Chondrocyte (in vitro differentiated cells): ENCODE data around the gene UNC5A. TPM values are rescaled to one million over a fixed set of nuclear protein-coding genes. Genes with fewer than 3 reads are reported as not detected.

Source experiments
- DNase-seq: peaks from one replicate; pipeline ENCODE4 v3.0.0; 2021; ENCODE audit warnings: mixed read lengths, low spot score
- H3K27ac Mint-ChIP-seq: one replicate; pipeline ENCODE4 v1.8.0; 2021; ENCODE audit warnings: mild to moderate bottlenecking, moderate library complexity, mixed read lengths; ENCODE audit not compliant: unreplicated experiment
- H3K27me3 Mint-ChIP-seq: 2 replicates; pipeline ENCODE4 v1.8.0; 2021; ENCODE audit warnings: low read depth, mixed read lengths
- H3K36me3 Mint-ChIP-seq: 2 replicates; pipeline ENCODE4 v1.8.0; 2021; ENCODE audit warnings: low read depth, mixed read lengths
- H3K4me1 Mint-ChIP-seq: 2 replicates; pipeline ENCODE4 v1.8.0; 2021; ENCODE audit warnings: low read depth, mild to moderate bottlenecking, mixed read lengths
- H3K4me3 Mint-ChIP-seq: one replicate; pipeline ENCODE4 v1.8.0; 2021; ENCODE audit warnings: mild to moderate bottlenecking, moderate library complexity, mixed read lengths; ENCODE audit not compliant: unreplicated experiment
- H3K9me3 Mint-ChIP-seq: 2 replicates; pipeline ENCODE4 v1.8.0; 2021; ENCODE audit warnings: low read depth, mixed read lengths
- total RNA-seq: library from RNA; stranded (reverse); gene quantifications from 3 replicates; pipeline ENCODE4 v1.2.1, GENCODE V29; 2021
- TF ChIP-seq, protein P1 (sequence below): fragments of 200-600 bp; sonication (generic); IDR thresholded peaks from 2 replicates; pipeline ENCODE4 v1.5.0; 2021; ENCODE audit warnings: antibody characterized with exemption, mild to moderate bottlenecking, moderate library complexity

The UNC5A gene
- total RNA-seq, 1 donor from 2014 or later, result 0.15 TPM

DNA sequence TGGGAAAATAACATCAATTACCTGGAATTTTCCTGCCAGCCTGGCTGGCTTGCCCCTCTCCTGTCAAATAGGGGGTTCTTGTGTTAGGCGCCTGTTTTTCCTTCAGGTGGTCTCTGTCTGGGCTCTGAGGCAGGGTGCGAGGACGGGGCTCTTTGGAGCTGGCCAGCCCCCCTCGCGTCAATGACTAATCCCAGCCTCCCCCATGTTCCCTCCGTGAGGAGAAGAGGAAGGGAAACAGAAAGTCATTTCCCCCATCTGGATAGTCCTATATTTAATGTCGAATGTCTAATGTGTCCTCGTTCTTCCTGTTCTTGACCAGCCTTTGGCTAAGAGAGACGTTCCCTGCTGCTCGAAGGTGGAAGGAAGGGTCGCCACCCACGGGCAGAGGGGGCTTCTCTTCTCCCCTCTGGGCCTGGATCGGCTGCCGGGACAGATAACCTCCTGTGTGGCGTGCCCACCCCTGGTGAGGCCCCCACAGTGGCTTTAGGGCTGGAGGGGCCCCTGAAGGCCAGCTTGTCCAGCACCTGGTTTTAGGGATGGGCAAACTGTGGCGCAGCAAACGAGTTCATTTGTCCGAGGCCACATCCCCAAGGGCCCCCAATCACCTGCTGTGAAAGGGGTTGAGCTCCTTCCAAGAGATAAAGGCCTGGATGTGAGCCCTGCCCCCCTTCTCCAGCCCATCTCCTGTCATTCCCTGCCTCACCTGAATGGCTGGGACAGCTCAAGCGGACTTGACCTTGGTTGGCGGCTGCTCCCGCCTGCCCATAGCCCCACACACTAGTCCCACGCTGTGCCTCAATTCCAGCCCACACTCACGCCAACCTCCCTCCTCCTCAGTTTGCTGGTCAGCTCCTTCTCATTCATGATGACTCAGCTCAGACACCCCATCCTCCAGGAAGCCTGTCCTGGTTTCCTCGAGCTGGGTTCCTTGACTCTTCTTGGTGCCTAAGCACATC lies 35.9 kb upstream of the UNC5A start:
- peaks cover 71% of the 10 kb centered on the region for H3K27me3 Mint-ChIP-seq
- H3K9me3 Mint-ChIP-seq, result peaks cover 4% of the 10 kb centered on the region

DNA sequence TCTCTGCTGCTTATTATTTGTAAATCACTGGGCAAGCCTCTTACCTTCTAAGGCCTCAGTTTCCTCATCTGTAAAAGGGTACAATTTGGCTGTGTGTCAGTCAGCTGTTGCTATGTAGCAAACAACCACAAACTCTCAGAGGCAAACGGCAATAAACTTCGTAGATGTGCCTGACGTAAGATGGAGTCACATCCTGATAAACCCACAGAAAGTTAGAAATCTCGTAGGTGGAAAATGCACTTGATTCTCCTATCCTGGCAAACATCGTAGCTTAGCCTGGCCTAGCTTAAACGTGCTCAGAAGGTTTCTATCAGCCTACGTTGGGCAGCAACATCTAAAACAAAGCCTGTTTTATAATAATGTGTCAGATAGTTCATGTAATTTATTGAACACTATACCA lies 35.0 kb upstream of the UNC5A start:
- DNase-seq, result no peak
- TF ChIP-seq, protein P1, sequence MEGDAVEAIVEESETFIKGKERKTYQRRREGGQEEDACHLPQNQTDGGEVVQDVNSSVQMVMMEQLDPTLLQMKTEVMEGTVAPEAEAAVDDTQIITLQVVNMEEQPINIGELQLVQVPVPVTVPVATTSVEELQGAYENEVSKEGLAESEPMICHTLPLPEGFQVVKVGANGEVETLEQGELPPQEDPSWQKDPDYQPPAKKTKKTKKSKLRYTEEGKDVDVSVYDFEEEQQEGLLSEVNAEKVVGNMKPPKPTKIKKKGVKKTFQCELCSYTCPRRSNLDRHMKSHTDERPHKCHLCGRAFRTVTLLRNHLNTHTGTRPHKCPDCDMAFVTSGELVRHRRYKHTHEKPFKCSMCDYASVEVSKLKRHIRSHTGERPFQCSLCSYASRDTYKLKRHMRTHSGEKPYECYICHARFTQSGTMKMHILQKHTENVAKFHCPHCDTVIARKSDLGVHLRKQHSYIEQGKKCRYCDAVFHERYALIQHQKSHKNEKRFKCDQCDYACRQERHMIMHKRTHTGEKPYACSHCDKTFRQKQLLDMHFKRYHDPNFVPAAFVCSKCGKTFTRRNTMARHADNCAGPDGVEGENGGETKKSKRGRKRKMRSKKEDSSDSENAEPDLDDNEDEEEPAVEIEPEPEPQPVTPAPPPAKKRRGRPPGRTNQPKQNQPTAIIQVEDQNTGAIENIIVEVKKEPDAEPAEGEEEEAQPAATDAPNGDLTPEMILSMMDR, result no peak
- Mint-ChIP-seq H3K36me3 (no peaks in the 10 kb centered on the region), H3K27ac (no peak overlapping the region), H3K4me1 (no peaks in the 10 kb centered on the region), H3K9me3 (peaks cover 8% of the 10 kb centered on the region), H3K4me3 (no peak overlapping the region), H3K27me3 (peaks cover 70% of the 10 kb centered on the region)

More for the DNA sequence above, 35.9 kb upstream of the UNC5A start:
- Mint-ChIP-seq H3K27ac (no peak overlapping the region), H3K36me3 (no peaks in the 10 kb centered on the region), H3K4me3 (no peak overlapping the region), H3K4me1 (no peaks in the 10 kb centered on the region)
- DNase-seq, result peak; percentile 58
- TF ChIP-seq, protein P1, result no peak

DNA sequence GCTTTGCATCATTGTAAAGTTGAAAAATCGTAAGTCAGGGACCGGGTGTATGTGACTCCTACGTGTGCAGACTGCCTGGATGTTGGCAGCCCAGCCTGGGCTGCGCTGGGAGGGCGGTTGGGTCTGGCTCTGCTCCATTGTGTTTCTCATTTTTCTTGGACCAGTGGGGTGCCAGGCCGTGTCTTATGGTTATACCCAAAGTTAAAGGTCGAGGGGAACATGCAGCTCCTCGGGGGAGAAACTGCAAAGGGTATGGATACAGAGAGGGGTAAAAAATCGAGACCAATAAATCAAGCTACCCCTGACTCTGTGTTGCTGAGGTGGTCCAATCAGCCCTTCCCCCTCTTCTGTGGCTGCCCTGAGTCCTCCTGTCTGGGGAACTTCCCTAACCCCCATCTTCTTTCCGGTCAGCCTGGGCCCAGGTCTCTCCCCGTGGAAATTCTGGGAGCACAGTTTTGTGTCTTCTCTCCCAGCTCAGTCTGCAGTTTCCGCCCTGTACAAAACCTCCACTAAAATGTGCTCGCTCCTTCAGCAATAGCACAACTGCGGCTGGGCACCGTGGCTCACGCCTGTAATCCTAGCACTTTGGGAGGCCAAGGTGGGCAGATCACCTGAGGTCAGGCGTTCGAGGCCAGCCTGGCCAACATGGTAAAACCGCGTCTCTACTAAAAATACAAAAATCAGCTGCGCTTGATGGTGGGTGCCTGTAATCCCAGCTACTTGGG lies 34.1 kb upstream of the UNC5A start:
- Mint-ChIP-seq H3K27me3 (peaks cover 78% of the 10 kb centered on the region), H3K36me3 (peaks cover 1% of the 10 kb centered on the region)

DNA sequence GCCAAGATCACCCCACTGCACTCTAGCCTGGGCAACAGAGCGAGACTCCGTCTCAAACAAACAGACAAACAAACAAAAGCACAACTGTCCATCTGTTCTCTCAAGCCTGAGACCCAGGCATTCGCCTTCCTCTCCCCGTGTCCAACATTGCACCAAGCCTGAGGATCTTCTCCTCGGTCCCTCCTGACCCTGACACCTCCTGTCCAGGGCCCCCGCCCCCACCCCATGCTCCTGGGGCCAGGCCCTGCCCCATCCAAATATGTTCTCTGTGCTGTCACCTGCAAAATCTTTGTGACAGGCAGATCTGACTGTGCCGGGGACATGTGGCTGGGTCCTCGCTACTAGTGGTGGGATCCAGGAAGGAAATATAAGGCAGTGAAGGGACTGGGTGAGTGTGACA lies 33.4 kb upstream of the UNC5A start:
- TF ChIP-seq, protein P1, result no peak
- no peaks in the 10 kb centered on the region for H3K4me1 Mint-ChIP-seq
- H3K4me3 Mint-ChIP-seq, result no peak overlapping the region
- peaks cover 1% of the 10 kb centered on the region for H3K36me3 Mint-ChIP-seq
- H3K9me3 Mint-ChIP-seq, result peaks cover 8% of the 10 kb centered on the region
- peak; percentile 52 for DNase-seq
- peaks cover 74% of the 10 kb centered on the region for H3K27me3 Mint-ChIP-seq
- no peak overlapping the region for H3K27ac Mint-ChIP-seq

More for the DNA sequence above, 34.1 kb upstream of the UNC5A start:
- Mint-ChIP-seq H3K4me3 (no peak overlapping the region), H3K27ac (no peak overlapping the region), H3K9me3 (peaks cover 8% of the 10 kb centered on the region), H3K4me1 (no peaks in the 10 kb centered on the region)
- DNase-seq, result peak; percentile 39
- TF ChIP-seq, protein P1, result no peak

DNA sequence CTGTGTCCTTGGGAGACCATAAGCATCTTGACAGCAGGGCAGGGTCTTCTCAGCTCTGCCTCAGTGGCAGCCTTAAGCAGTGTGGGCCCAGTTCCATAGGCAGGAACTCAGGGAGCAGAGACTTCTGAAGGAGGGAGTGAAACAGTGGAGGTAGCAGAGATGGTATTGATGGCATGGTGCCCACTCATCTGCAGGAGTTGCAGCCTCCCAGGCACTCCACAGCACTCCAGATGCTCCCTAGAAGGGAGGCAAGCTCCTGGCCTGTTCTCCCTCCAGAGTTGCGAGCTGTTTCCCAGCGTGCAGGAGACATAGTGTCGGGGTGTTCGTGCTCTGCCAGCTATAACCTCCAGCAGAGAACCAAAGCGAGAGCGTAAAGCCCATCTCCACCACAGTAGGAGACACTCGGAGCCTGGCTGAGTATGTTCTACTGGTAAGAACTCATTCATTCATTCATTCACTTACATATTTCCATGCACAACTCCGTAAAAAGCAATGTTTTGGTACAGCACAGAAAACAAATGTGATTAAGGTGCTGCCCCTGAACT lies 31.4 kb upstream of the UNC5A start:
- peak; percentile 37 for DNase-seq
- Mint-ChIP-seq H3K27me3 (peaks cover 61% of the 10 kb centered on the region), H3K27ac (no peak overlapping the region), H3K9me3 (peaks cover 4% of the 10 kb centered on the region), H3K4me3 (no peak overlapping the region), H3K4me1 (no peaks in the 10 kb centered on the region), H3K36me3 (peaks cover 1% of the 10 kb centered on the region)
- TF ChIP-seq, protein P1, result no peak
